Measurements from ENCODE around the gene KATNBL1. TPM values are rescaled to one million over a fixed set of nuclear protein-coding genes. Genes with fewer than 3 reads are reported as not detected.
A peak's percentile ranks its signal among the peaks of the same experiment; 100 is the strongest.
"Not testable (repeated sequence)": the region's sequence is repeated elsewhere in the genome, so short reads cannot be mapped to it uniquely, and the experiment has no call there.

KATNBL1 gene
- total RNA-seq, 1 donor from 2014 or later, result 109 TPM

GRCh38 chr15:34120420-34120819 is 89.5 kb downstream of the KATNBL1 start:
- not testable (repeated sequence) for FAIRE-seq; DNase-seq (ENCODE audit: low spot score in 2 of 2)

GRCh38 chr15:34119291-34119690 is 90.6 kb downstream of the KATNBL1 start:
- DNase-seq (ENCODE audit: low spot score in 2 of 2), result no peak
- no peak for FAIRE-seq

DNA sequence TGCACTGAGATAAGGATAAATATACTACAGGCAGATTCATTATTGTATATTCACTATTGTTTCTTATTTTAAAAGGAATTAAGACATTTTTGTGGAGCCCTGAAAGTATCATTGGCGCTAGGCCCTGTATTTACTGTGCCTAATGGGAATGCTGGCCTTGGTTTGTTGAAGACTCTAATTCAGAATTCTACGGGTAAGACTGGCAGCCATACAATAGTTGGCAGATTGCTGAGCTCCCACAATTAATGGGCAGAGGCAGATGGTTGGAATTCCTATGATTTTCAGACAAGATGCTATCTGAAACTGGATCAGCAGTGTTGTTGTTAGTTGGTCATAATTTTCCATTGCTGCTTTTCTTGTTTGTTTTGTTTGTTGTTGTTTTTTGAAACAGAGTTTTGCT is 93.3 kb downstream of the KATNBL1 start:
- DNase-seq (ENCODE audit: low spot score in 2 of 2), result no peak
- FAIRE-seq, result no peak

GRCh38 chr15:34114739-34115138 is 95.2 kb downstream of the KATNBL1 start:
- DNase-seq (ENCODE audit: low spot score in 2 of 2), result no peak
- no peak for FAIRE-seq

DNA sequence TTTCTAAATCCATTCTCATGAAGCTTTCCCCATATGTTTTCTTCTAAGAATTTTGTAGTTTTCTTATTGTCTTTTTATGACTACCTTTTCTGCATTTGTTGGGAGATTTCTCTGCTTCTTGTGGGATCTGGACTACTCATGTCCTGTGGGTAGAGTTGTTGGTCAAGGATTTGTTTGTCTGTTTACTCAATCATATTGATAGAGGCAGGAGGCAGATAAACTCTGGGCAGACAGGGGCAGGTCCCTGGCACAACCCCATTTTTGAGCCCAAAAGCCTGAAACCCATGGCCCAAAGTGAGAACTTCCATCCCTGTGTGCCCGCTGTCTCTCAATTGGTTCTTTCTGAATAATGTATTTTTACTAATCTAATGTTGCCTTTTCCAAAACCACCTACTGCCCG is 95.7 kb downstream of the KATNBL1 start:
- no peak for FAIRE-seq
- DNase-seq (ENCODE audit: low spot score in 2 of 2), result no peak

- no peak for DNase-seq (ENCODE audit: low spot score in 2 of 2)
- no peak for FAIRE-seq
Observed at GRCh38 chr15:34111488-34111887, 98.4 kb downstream of the KATNBL1 start.

- DNase-seq (ENCODE audit: low spot score in 2 of 2) (no peak), FAIRE-seq (no peak)
Observed at GRCh38 chr15:34109797-34110663, 99.9 kb downstream of the KATNBL1 start.

GRCh38 chr15:34107315-34107714 is 102.6 kb downstream of the KATNBL1 start:
- no peak for DNase-seq (ENCODE audit: low spot score in 2 of 2)
- no peak for FAIRE-seq

- FAIRE-seq, result no peak
- DNase-seq (ENCODE audit: low spot score in 2 of 2), result no peak
Observed at GRCh38 chr15:34106423-34106822, 103.5 kb downstream of the KATNBL1 start.

- FAIRE-seq (no peak), DNase-seq (ENCODE audit: low spot score in 2 of 2) (no peak)
Observed at GRCh38 chr15:34102175-34102925, 107.5 kb downstream of the KATNBL1 start.

GRCh38 chr15:34101366-34102174 is 108.3 kb downstream of the KATNBL1 start, which contains the start of the genes EMC7 and PGBD4:
TSS of gene EMC7 (minus strand) at chr15:34101862. CDS start at chr15:34101839, 23 bp downstream.
TSS of gene PGBD4 (plus strand) at chr15:34102083. CDS start at chr15:34102532, 449 bp downstream.
- DNase-seq (ENCODE audit: low spot score in 2 of 2), result peak; percentile 77 to 87
- no peak for FAIRE-seq

DNA sequence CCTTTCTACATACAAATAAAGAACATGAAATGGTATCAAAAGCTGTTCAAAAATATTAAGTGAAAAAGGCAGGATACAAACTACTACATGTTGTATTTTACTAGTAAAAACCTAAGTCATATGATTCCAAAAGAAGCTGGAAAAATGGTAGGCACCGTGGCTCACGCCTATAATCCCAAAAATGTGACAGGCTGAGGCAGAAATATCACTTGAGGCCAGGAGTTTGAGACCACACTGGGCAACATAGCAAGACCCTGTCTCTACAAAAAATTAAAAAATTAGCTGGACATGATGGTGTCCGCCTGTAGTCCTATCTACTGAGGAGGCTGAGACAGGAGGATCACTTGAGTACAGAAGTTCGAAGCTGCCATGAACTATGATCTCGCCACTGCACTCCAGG is 110.0 kb downstream of the KATNBL1 start:
- DNase-seq (ENCODE audit: low spot score in 2 of 2) (no peak), FAIRE-seq (no peak)

Other genes starting within 250 kb of the KATNBL1 start
- gene CHRM5, start 241.6 kb downstream of the KATNBL1 start, total RNA-seq, result 0.41 TPM
- 8.6 TPM for gene AVEN, start 170.9 kb downstream of the KATNBL1 start, total RNA-seq
- gene EMC7, start 108.2 kb downstream of the KATNBL1 start, total RNA-seq, result 22.8 TPM
- 4.5 TPM for gene PGBD4, start 108.0 kb downstream of the KATNBL1 start, total RNA-seq
- gene EMC4, start 14.9 kb upstream of the KATNBL1 start, total RNA-seq, result 117 TPM
- 26.5 TPM for gene SLC12A6, start 127.7 kb upstream of the KATNBL1 start, total RNA-seq
- 81.9 TPM for gene NOP10, start 133.0 kb upstream of the KATNBL1 start, total RNA-seq
- under 0.01 TPM for gene NUTM1, start 133.2 kb upstream of the KATNBL1 start, total RNA-seq
- gene LPCAT4, start 157.1 kb upstream of the KATNBL1 start, total RNA-seq, result 10.6 TPM
- 23.6 TPM for gene GOLGA8A, start 227.7 kb upstream of the KATNBL1 start, total RNA-seq